ENCODE data around the gene UGCG.

UGCG gene

GRCh38 chr9:111970827-111971226 lies 74.2 kb downstream of the UGCG start:
- TF ChIP-seq CTCF (IDR thresholded peaks at IDR 0.05; ENCODE audit: low read depth, low read length), result no peak
- DNase-seq (ENCODE audit: extremely low read depth, low read depth), result no peak

GRCh38 chr9:111974092-111974681 lies 77.6 kb downstream of the UGCG start:
- no peak for DNase-seq (ENCODE audit: extremely low read depth, low read depth)
- no peak for TF ChIP-seq CTCF (IDR thresholded peaks at IDR 0.05; ENCODE audit: low read depth, low read length)

GRCh38 chr9:111975709-111976108 lies 79.1 kb downstream of the UGCG start:
- no peak for DNase-seq (ENCODE audit: extremely low read depth, low read depth)
- no peak for TF ChIP-seq CTCF (IDR thresholded peaks at IDR 0.05; ENCODE audit: low read depth, low read length)

- no peak for DNase-seq (ENCODE audit: extremely low read depth, low read depth)
- no peak for TF ChIP-seq CTCF (IDR thresholded peaks at IDR 0.05; ENCODE audit: low read depth, low read length)
Measured at GRCh38 chr9:111978616-111979015, 82.0 kb downstream of the UGCG start.

- TF ChIP-seq CTCF (IDR thresholded peaks at IDR 0.05; ENCODE audit: low read depth, low read length), result no peak
- no peak for DNase-seq (ENCODE audit: extremely low read depth, low read depth)
Measured at GRCh38 chr9:111979561-111979960, 82.9 kb downstream of the UGCG start.

- TF ChIP-seq CTCF (IDR thresholded peaks at IDR 0.05; ENCODE audit: low read depth, low read length), result no peak
- DNase-seq (ENCODE audit: extremely low read depth, low read depth), result no peak
Measured at GRCh38 chr9:111980398-111980797, 83.8 kb downstream of the UGCG start.

- DNase-seq (ENCODE audit: extremely low read depth, low read depth), result no peak
- TF ChIP-seq CTCF (IDR thresholded peaks at IDR 0.05; ENCODE audit: low read depth, low read length), result no peak
Measured at GRCh38 chr9:111983484-111983908, 86.9 kb downstream of the UGCG start.

Data from AG09319 (cell line).